OCI-LY3 (cell line): ENCODE results near the gene SHROOM2.

Source experiments
- EZH2phosphoT487 ChIP-seq: fragments of 200-600 bp; shearing (Covaris generic); IDR thresholded peaks from 2 replicates; pipeline ENCODE4 v1.6.1; 2018; ENCODE audit warnings: antibody characterized with exemption, mixed run types, low read depth
- TF ChIP-seq, protein P1 (sequence below): fragments of 200-600, 300-600 bp; sonication (generic); IDR thresholded peaks from 2 replicates; pipeline ENCODE4 v1.5.1; 2014; ENCODE audit warnings: antibody characterized with exemption, low read length, low read depth

DNA sequence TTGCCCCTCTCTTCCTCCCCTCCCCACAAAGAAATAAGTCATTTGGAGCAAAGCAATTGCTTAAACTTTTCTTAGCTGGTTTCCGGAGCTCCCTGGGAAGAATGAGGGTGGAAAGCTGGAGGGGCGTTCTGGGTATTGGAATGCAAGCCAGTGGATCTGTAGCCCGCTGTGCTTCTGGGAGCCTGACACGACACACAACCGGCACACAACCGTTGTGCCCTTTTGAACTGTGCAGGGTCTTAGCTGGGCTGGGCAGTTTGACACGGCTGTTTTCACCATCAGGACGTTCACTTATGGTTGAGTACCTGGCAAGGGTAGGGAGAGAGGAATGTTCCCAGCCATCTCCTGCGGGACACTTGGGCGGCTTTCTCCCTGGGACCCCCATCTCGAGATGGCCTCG, 38.3 kb downstream of the SHROOM2 start:
- TF ChIP-seq, protein P1, sequence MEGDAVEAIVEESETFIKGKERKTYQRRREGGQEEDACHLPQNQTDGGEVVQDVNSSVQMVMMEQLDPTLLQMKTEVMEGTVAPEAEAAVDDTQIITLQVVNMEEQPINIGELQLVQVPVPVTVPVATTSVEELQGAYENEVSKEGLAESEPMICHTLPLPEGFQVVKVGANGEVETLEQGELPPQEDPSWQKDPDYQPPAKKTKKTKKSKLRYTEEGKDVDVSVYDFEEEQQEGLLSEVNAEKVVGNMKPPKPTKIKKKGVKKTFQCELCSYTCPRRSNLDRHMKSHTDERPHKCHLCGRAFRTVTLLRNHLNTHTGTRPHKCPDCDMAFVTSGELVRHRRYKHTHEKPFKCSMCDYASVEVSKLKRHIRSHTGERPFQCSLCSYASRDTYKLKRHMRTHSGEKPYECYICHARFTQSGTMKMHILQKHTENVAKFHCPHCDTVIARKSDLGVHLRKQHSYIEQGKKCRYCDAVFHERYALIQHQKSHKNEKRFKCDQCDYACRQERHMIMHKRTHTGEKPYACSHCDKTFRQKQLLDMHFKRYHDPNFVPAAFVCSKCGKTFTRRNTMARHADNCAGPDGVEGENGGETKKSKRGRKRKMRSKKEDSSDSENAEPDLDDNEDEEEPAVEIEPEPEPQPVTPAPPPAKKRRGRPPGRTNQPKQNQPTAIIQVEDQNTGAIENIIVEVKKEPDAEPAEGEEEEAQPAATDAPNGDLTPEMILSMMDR, result no peak
- TF ChIP-seq EZH2phosphoT487, result no peak
